Endometrial microvascular endothelial cells (primary cell): Measurements from ENCODE around the gene HLA-E. TPM values are rescaled to one million over a fixed set of nuclear protein-coding genes. Genes with fewer than 3 reads are reported as not detected.
"Not testable (repeated sequence)": the region's sequence is repeated elsewhere in the genome, so short reads cannot be mapped to it uniquely, and the experiment has no call there.

Source experiments
- in situ Hi-C: cut with HindIII; loops from 2 replicates; pipeline ENCODE4 v1.10.0; 2017; ENCODE audit warnings: low sequenced_read_pairs, low pct_unique_long_range_greater_than_20kb; ENCODE audit errors: inconsistent ontology term
- total RNA-seq: library from RNA; depleted of rRNA; stranded (reverse); fragments of >200 nt; gene quantifications from one replicate; pipeline ENCODE4 v1.2.3, GENCODE V29; 2015; ENCODE audit errors: inconsistent ontology term

Gene HLA-E
- total RNA-seq, 1 donor from 2014 or later: 514 TPM

DNA sequence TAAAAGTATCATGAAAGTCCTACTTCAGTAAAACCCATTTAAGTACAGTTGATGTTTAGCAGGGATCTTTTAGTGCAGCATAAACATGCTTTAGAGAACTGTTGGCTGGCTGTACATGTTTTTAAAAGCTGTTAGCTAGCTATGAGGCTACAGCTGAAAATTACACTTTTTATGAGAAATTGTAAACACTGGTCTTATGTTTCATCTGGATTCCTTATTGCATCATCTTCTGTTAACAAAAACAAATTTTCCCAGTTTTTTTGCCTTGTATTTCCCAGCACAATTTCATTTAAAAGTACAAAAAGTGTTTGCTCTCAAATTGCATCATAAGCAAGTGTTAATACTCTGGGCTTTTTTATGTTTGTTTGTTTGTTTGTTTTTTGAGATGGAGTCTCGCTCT is 18.3 kb upstream of the HLA-E start:
- in situ Hi-C loops: no loop called here

DNA sequence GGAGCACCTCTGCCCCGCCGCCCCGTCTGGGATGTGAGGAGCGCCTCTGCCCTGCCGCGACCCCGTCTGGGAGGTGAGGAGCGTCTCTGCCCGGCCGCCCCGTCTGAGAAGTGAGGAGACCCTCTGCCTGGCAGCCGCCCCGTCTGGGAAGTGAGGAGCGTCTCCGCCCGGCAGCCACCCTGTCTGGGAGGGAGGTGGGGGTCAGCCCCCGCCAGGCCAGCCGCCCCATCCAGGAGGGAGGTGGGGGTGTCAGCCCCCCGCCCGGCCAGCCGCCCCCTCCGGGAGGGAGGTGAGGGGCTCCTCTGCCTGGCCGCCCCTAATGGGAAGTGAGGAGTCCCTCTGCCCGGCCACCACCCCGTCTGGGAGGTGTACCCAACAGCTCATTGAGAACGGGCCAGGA is 14.2 kb upstream of the HLA-E start:
- in situ Hi-C loops: not testable (repeated sequence)

DNA sequence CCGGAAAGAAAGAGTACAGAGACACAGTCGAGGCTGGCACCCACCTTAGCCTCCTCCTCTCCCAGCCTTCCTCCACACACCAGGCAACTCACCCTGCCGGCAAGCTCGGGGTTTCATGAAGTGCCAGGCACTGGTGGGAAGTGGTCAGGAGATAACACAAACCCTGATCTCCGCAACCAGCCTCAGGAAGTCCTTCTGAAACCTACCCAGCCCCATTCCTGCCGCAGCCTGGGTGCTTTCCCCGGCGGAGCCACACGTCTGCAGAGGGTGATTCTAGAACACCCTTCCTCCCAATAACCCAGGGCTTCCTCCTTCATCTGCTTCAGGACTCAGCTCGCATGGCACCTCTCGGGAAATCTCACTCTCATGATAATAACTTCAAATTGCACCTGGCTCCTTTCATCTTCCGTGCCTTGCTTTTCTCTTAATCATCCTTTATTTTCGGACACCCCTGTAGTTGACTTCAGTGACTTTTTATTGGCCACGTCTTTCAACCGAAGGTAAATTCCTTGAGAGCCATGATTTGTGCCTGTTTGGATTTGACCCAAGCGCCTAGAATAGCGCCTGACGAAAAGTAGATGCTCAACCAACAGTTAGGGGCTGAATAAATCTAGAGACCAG is 8.7 kb upstream of the HLA-E start:
- in situ Hi-C loops: no loop called here

DNA sequence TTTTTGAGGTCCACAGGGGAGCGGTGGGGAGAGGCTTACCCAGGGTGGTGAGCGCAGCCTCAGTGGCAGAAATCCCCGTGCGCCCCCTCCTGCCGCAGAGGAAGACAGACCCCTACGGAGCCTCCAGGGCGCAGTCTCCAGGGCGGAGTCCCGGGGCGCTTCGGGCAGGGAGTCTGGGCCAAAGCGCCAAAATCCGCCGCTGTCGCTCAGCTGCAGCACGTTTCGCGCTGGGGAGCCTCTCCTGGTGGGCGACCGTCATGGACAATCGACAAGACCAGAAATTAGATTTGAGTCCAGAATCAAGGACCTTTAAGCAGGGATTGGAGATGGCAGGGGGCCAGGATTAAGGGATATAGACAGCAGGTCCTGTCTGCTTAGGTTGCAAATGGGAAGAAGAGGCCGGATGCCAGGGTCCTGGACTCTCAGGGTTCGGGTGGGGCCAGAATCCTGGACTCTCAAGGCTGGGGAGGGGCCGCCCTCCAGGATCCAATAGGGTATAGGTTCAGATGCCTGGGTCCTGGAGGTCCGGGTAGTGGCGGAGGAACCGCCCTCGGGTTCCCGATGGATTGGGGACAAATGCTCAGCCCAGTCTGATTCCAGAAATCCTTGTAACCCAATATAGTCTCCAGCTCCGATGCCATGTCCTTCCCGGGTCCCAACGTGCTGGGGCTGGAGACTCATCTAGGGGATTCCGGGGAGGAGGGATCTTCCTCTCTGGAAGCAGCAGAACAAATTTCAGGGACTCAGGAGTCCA is 7.9 kb upstream of the HLA-E start:
- in situ Hi-C loops: no loop called here

DNA sequence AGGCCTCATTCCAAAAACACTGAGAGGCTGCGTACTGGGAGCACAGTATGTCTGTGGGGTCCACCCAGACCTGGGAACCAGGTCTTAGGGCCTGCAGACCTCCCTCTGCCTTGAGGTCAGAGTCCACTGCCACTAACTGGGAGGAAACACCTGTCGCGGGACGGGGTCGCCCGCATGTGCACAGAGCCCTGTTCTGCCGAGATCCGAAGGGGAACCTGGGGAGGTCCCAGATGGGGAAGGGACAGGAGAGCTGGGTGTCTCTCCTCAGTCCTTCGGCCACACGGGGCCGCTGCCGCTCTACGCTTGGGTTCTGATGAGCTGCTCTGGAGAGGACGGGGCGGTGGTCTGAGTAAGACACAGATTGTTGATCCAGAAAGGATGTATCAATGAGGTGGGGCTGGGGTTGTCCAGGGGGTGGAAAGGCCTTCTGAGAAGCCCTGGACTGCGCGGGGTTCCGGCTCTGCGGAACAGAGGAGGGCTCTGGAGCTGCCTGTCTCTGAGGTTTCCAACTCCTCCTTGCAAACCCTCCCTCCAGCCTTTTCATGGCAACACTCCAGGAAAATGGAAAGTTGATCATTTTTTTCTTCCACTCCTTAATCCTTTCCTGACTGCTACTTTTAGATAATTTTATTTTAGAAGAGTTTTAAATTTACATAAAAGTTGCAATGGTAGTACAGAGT is 7.2 kb upstream of the HLA-E start:
- in situ Hi-C loops: not testable (repeated sequence)

DNA sequence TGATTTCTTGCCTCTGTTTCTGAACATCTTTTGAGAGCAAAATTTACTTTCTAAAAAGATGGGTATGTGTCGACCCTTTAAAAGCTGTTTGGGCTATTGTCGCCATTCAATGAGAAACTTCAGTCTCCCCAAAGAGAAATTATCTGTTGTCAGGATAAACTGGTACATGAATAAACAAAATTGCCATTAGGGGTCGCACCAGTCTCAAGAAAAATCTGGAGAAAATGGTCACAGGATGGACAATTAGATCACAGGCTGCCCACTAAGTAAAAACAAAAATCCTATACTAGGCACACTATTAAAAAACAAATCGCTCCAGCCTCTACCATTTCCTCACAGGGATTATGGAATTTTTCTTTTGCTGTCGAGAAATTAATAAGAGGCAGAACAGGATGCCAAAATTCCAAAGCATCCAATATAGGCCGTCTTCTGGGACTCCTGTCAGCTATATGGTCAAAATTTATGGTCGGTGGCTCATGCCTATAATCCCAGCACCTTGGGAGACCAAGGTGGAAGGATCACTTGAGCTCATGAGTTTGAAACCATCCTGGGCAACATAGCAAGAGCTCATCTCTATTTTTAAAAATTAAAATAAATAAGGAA is 5.5 kb upstream of the HLA-E start:
- in situ Hi-C loops: no loop called here

DNA sequence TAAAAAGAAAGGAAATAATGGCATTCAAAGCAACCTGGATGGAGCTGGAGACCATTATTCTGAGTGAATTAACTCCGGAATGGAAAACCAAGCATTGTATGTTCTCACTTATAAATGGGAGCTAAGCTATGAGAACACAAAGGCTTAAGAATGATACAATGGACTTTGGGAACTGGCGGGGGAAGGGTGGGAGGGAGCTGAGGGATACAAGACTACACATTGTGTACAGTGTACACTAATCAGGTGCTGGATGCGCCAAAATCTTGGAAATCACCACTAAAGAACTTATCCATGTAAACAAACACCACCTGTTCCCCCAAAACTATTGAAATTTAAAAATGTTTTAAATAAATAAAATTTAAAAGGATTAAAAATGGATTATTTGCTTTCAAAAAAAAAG is 4.1 kb upstream of the HLA-E start:
- in situ Hi-C loops: no loop called here

DNA sequence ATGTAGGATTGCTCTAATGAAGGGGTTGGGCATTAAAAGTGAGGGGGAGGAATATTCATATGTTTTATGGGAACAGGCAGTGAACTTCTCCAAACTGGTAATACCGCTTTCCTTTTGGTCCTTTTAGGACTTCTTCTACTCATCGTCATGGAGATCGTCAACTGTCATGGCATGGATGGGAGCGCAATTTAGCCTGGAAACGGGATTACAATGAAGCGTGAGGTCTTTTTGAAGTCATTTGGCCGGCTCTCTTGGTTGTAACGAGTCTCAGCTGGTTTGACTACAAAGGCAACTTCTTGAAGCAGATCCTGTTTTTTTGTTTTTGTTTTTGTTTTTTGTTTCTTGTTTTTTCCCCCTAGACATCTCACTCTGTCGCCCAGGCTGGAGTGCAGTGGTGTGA is 1.4 kb upstream of the HLA-E start:
- in situ Hi-C loops: no loop called here

DNA sequence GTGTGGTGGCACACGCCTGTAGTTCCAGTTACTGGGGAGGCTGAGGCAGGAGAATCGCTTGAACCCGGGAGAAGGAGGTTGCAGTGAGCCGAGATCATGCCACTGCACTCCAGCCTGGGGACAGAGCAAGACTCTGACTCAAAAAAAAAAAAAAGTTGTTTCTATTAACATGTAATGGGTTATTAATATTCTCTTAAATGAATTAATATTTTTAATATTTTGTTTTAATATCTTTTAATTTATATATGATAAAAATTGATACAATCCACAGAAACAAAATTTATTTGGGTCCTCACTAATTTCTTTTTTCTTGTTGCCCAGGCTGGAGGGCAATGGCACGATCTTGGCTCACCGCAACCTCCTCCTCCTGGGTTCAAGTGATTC is 620 bp upstream of the HLA-E start:
- in situ Hi-C loops: not testable (repeated sequence)

DNA sequence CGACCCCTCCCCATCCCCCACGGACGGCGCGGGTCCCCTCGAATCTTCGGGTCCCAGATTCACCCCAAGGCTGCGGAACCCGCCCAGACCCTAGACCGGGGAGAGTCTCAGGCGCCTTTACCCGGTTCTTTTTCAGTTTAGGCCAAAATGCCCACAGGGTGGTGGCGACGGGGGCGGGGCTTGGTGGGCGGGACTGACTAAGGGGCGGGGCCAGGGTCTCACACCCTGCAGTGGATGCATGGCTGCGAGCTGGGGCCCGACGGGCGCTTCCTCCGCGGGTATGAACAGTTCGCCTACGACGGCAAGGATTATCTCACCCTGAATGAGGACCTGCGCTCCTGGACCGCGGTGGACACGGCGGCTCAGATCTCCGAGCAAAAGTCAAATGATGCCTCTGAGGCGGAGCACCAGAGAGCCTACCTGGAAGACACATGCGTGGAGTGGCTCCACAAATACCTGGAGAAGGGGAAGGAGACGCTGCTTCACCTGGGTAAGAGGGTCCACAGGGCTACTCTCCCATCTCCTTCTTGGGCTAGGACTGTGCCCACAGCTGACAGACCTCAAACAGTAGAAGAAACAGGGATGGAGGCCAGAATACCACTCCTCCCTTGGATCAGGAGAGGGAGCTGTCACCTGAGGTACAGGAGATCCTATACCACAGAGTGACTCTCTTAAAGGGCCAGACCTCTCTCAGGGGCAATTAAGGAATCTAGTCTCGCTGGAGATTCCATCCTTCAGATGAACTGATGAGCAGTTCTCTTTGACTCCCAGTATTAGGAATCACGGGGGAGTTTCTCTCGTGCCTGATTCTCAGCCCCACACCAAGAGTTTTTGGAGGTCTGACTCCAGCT is 942 bp downstream of the HLA-E start:
- in situ Hi-C loops: no loop called here

DNA sequence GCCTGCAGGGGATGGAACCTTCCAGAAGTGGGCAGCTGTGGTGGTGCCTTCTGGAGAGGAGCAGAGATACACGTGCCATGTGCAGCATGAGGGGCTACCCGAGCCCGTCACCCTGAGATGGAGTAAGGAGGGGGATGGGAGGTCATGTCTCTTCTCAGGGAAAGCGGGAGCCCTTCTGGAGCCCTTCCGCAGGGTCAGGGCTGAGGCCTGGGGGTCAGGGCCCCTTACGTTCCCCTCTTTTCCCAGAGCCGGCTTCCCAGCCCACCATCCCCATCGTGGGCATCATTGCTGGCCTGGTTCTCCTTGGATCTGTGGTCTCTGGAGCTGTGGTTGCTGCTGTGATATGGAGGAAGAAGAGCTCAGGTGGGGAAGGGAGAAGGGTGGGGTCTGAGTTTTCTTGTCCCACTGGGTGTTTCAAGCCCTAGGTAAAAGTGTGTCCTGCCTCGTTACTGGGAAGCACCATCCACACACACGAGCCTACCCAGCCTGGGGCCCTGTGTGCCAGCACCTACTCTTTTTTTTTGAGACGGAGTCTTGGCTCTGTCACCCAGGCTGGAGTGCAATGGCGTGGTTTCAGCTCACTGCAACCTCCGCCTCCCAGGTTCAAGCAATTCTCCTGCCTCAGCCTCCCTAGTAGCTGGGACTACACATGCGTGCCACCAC is 2.1 kb downstream of the HLA-E start:
- in situ Hi-C loops: not testable (repeated sequence)

DNA sequence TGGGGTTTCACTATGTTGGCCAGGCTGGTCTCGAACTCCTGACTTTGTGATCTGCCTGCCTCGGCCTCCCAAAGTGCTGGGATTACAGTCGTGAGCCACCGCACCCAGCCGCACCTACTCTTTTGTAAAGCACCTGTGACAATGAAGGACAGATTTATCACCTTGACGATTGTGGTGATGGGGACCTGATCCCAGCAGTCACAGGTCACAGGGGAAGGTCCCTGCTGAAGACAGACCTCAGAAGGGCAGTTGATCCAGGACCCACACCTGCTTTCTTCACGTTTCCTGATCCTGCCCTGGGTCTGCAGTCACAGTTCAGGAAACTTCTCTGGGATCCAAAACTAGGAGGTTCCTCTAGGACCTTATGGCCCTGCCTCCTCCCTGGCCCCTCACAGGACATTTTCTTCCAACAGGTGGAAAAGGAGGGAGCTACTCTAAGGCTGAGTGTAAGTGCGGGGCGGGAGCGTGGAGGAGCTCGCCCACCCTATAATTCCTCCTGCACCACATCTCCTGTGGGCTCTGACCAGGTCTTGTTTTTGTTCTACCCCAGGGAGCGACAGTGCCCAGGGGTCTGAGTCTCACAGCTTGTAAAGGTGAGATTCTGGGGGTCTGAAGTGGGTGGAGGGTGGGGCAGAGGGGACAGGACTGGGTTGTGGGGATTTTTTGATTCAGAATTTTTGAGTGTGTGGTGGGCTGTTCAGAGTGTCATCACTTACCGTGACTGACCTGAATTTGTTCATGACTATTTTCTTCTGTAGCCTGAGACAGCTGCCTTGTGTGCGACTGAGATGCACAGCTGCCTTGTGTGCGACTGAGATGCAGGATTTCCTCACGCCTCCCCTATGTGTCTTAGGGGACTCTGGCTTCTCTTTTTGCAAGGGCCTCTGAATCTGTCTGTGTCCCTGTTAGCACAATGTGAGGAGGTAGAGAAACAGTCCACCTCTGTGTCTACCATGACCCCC is 3.0 kb downstream of the HLA-E start:
- in situ Hi-C loops: no loop called here

DNA sequence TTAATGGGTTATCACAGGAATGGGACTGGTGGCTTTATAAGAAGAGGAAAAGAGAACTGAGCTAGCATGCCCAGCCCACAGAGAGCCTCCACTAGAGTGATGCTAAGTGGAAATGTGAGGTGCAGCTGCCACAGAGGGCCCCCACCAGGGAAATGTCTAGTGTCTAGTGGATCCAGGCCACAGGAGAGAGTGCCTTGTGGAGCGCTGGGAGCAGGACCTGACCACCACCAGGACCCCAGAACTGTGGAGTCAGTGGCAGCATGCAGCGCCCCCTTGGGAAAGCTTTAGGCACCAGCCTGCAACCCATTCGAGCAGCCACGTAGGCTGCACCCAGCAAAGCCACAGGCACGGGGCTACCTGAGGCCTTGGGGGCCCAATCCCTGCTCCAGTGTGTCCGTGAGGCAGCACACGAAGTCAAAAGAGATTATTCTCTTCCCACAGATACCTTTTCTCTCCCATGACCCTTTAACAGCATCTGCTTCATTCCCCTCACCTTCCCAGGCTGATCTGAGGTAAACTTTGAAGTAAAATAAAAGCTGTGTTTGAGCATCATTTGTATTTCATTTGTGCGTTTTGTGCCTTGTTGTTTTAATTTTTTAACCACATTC is 4.4 kb downstream of the HLA-E start:
- in situ Hi-C loops: no loop called here

DNA sequence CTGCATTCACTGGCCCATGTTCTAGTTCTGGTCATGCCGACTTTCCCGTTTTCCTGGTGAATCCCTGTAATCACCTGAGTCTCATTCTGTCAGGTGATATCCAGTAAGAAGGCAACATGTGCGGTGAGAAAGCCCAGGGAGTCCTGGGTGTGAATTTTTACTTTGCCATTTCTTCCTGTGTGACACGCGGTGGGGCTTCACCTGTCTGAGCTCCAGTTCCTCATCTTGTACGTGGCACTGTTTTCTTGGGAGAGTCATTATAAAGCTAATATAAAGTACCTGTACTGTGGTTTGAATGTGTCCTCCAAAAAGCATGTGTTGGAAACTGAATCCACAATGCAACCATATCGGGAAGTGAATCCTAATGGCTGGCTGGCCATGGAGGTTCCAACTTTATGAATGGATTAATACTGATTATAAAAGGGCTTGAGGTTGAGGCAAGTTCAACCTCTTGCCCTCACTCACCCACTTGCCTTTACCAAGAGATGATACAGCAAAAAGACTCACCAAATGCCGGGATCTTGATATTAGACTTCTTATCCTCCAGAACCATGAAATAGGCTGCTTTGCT is 5.1 kb downstream of the HLA-E start:
- in situ Hi-C loops: no loop called here

DNA sequence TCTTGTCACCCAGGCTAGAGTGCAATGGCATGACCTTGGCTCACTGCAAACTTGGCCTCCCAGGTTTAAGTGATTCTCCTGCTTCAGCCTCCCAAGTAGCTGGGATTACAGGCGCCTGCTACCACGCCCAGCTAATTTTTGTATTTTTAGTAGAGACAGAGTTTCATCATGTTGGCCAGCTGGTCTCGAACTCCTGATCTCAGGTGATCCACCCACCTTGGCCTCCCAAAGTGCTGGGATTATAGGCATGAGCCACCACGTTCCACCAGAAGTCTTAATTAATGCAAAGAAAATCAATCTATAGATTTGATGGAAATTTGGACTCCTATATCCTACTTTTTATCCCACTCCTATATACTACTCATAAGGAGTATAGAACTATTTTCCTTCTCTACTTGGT is 5.8 kb downstream of the HLA-E start:
- in situ Hi-C loops: not testable (repeated sequence)

DNA sequence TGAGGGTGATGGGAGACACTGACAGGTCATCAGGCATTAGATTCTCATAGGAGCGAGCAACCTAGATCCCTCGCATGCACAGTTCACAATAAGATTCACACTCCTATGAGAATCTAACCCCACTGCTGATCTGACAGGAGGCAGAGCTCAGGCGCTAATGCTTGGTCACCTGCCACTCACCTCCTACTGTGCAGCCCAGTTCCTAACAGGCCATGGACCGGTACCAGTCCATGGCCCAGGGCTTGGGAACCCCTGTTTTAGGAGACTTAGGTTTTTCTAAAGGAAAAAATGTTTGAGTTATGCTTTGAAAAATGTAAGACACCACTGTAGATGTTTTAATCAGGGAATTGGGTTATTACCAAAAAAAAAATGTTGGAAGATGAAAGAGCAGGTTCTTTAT is 6.7 kb downstream of the HLA-E start:
- in situ Hi-C loops: no loop called here

DNA sequence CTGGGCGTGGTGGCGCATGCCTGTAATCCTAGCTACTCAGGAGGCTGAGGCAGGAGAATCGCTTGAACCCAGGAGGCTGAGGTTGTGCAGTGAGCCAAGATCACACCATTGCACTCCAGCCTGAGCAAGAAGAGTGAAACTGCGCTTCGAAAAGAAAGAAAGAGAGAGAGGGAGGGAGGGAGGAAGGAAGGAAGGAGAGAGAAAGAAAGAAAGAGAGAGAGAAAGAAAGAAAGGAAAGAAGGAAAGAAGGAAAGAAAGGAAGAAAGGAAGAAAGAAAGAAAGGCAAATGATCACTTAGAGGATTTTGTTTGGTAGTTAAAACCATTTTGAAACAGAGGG is 7.9 kb downstream of the HLA-E start:
- in situ Hi-C loops: not testable (repeated sequence)
